Astrocyte (in vitro differentiated cells and primary cell): Measurements from ENCODE around the gene MAN1A1. TPM values are rescaled to one million over a fixed set of nuclear protein-coding genes. Genes with fewer than 3 reads are reported as not detected.

Experiments used
- DNase-seq: peaks from one replicate; pipeline ENCODE4 v3.0.0-alpha.2; 2010; ENCODE audit warnings: low read depth
- FAIRE-seq: peaks from 2 replicates; lab custom pipeline; 2011; peaks lifted over from hg19 to GRCh38; lab: Jason Lieb, UNC
- H2AFZ ChIP-seq: 2 replicates; pipeline ENCODE4 v1.6.0; 2012; ENCODE audit warnings: low read depth, low read length, inconsistent platforms
- H3K27ac ChIP-seq: 2 replicates; pipeline ENCODE4 v1.5.1; 2011; ENCODE audit warnings: low read depth, low read length, inconsistent platforms
- H3K27me3 ChIP-seq: 2 replicates; pipeline ENCODE4 v1.6.0; 2011; ENCODE audit warnings: low read length, inconsistent platforms; ENCODE audit not compliant: insufficient read depth
- H3K36me3 ChIP-seq: 2 replicates; pipeline ENCODE4 v1.5.1; 2011; ENCODE audit warnings: low read length, inconsistent platforms; ENCODE audit not compliant: insufficient read depth
- H3K4me1 ChIP-seq: 2 replicates; pipeline ENCODE4 v1.5.1; 2011; ENCODE audit warnings: low read length, inconsistent platforms; ENCODE audit not compliant: insufficient read depth
- H3K4me2 ChIP-seq: 2 replicates; pipeline ENCODE4 v1.6.0; 2012; ENCODE audit warnings: low read length, inconsistent platforms
- H3K4me3 ChIP-seq: 2 replicates; pipeline ENCODE4 v1.5.1; 2011; ENCODE audit warnings: low read depth, mild to moderate bottlenecking, low read length, inconsistent platforms; ENCODE audit not compliant: insufficient read depth
- H3K79me2 ChIP-seq: 2 replicates; pipeline ENCODE4 v1.6.0; 2012; ENCODE audit warnings: mild to moderate bottlenecking, low read length, inconsistent platforms; ENCODE audit not compliant: insufficient read depth
- H3K9ac ChIP-seq: 2 replicates; pipeline ENCODE4 v1.6.0; 2012; ENCODE audit warnings: mild to moderate bottlenecking, low read length, inconsistent platforms
- H3K9me3 ChIP-seq: 2 replicates; pipeline ENCODE4 v1.5.1; 2012; ENCODE audit warnings: low read depth, mild to moderate bottlenecking, low read length, inconsistent platforms; ENCODE audit not compliant: insufficient read depth
- H4K20me1 ChIP-seq: 2 replicates; pipeline ENCODE4 v1.6.0; 2012; ENCODE audit warnings: low read length, inconsistent platforms; ENCODE audit not compliant: insufficient read depth
- H3K27ac Mint-ChIP-seq: one replicate; pipeline ENCODE4 v1.8.0; 2021; ENCODE audit warnings: mild to moderate bottlenecking, mixed read lengths; ENCODE audit not compliant: unreplicated experiment
- H3K27me3 Mint-ChIP-seq: one replicate; pipeline ENCODE4 v1.8.0; 2021; ENCODE audit warnings: low read depth, mixed read lengths; ENCODE audit not compliant: unreplicated experiment
- H3K36me3 Mint-ChIP-seq: one replicate; pipeline ENCODE4 v1.8.0; 2021; ENCODE audit warnings: low read depth, mixed read lengths; ENCODE audit not compliant: unreplicated experiment
- H3K4me1 Mint-ChIP-seq: one replicate; pipeline ENCODE4 v1.8.0; 2021; ENCODE audit warnings: low read depth, mixed read lengths; ENCODE audit not compliant: unreplicated experiment
- H3K4me3 Mint-ChIP-seq: one replicate; pipeline ENCODE4 v1.8.0; 2021; ENCODE audit warnings: mild to moderate bottlenecking, moderate library complexity, mixed read lengths; ENCODE audit not compliant: unreplicated experiment
- H3K9me3 Mint-ChIP-seq: one replicate; pipeline ENCODE4 v1.8.0; 2021; ENCODE audit warnings: mild to moderate bottlenecking, mixed read lengths; ENCODE audit not compliant: unreplicated experiment
- EZH2 ChIP-seq: IDR thresholded peaks from 2 replicates; pipeline ENCODE4 v1.6.1; 2012; ENCODE audit warnings: mild to moderate bottlenecking, low read length, inconsistent platforms; ENCODE audit not compliant: insufficient read depth
- total RNA-seq: library from RNA; stranded (reverse); gene quantifications from 2 replicates; pipeline ENCODE4 v1.2.1, GENCODE V29; 2021
- TF ChIP-seq, protein P1 (sequence below): IDR thresholded peaks from 2 replicates; pipeline ENCODE4 v1.5.1; 2011; ENCODE audit warnings: low read depth, mild to moderate bottlenecking, inconsistent platforms, low read length, moderate library complexity; ENCODE audit not compliant: insufficient read depth

MAN1A1 gene
- total RNA-seq, 1 donor from 2014 or later, result 11.7 TPM

DNA sequence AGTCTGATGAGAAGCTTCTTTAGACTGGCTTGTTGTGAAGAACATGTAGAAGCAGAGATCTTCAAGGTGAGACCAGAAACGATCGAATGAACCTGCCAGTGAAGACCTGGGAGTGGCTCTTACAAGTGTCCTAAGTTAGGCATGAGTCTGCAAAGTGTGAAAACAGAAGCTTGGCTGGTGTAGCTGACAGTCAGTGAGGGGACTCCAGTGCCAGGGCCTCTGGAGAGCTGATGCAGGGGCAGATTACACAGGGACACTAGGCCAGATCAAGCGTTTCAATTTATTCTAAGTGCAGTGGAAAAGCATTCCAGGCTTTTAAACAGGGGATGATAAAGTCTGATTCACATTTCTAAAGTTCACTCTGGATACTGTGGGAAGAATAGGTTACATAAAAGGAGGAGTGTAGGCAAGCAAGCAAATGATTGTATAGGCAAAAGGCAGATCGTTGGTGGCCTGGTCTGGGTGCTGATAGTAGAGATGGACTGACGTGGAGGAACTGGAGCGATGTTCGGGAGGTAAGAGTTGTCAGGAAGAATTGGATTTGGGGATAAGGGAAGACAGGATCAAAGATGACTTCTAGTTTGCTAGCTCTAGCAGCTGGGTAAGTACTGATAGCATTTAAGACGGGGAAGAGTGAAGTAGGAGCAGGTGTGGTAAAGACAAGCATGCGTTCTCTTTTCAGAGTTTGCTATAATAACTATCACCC, 133.5 kb downstream of the MAN1A1 start:
- Histone ChIP-seq H3K4me3 (no peak overlapping the region), H4K20me1 (no peaks in the 10 kb centered on the region), H3K27ac (no peak overlapping the region), H3K79me2 (no peaks in the 10 kb centered on the region), H3K36me3 (no peaks in the 10 kb centered on the region), H3K27me3 (no peaks in the 10 kb centered on the region), H3K4me2 (no peak overlapping the region), H3K9ac (no peak overlapping the region), H3K4me1 (no peaks in the 10 kb centered on the region), H2AFZ (no peak overlapping the region), H3K9me3 (no peaks in the 10 kb centered on the region)
- TF ChIP-seq EZH2, result no peak
- TF ChIP-seq, protein P1, sequence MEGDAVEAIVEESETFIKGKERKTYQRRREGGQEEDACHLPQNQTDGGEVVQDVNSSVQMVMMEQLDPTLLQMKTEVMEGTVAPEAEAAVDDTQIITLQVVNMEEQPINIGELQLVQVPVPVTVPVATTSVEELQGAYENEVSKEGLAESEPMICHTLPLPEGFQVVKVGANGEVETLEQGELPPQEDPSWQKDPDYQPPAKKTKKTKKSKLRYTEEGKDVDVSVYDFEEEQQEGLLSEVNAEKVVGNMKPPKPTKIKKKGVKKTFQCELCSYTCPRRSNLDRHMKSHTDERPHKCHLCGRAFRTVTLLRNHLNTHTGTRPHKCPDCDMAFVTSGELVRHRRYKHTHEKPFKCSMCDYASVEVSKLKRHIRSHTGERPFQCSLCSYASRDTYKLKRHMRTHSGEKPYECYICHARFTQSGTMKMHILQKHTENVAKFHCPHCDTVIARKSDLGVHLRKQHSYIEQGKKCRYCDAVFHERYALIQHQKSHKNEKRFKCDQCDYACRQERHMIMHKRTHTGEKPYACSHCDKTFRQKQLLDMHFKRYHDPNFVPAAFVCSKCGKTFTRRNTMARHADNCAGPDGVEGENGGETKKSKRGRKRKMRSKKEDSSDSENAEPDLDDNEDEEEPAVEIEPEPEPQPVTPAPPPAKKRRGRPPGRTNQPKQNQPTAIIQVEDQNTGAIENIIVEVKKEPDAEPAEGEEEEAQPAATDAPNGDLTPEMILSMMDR, result no peak
- FAIRE-seq, result no peak
- H3K4me3 Mint-ChIP-seq, result no peak overlapping the region
- peaks cover 2% of the 10 kb centered on the region for H3K4me1 Mint-ChIP-seq
- no peaks in the 10 kb centered on the region for H3K9me3 Mint-ChIP-seq
- DNase-seq, result no peak
- H3K27me3 Mint-ChIP-seq, result no peaks in the 10 kb centered on the region
- H3K27ac Mint-ChIP-seq, result no peak overlapping the region
- no peaks in the 10 kb centered on the region for H3K36me3 Mint-ChIP-seq

DNA sequence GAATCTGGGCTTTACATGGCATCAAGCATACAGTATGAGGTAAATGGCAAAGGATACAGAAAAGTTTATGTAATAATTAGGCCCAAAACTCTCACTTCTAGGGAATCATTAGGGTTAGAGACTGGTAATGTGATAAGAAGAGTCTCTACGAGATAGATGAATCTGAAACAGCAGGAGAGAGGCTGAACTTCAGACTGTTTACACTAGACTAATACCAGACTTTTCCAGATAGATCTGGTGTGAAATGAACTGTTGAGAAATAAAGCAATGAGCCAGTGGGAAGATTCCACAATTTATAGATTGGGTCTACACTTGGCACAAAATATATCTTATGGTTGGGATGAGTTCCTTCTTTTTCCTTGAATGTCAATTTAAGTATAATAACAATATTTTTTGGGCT, 134.3 kb downstream of the MAN1A1 start:
- Mint-ChIP-seq H3K4me1 (peaks cover 2% of the 10 kb centered on the region), H3K9me3 (no peaks in the 10 kb centered on the region), H3K27ac (no peak overlapping the region), H3K4me3 (no peak overlapping the region), H3K27me3 (no peaks in the 10 kb centered on the region), H3K36me3 (no peaks in the 10 kb centered on the region)
- no peak overlapping the region for H2AFZ ChIP-seq
- H3K4me3 ChIP-seq, result no peak overlapping the region
- no peaks in the 10 kb centered on the region for H3K4me1 ChIP-seq
- FAIRE-seq, result no peak
- H3K27ac ChIP-seq, result no peak overlapping the region
- no peak for DNase-seq
- H3K27me3 ChIP-seq, result no peaks in the 10 kb centered on the region
- TF ChIP-seq, protein P1, result no peak
- no peak for TF ChIP-seq EZH2
- H3K36me3 ChIP-seq, result no peaks in the 10 kb centered on the region
- H3K9ac ChIP-seq, result no peak overlapping the region
- H3K4me2 ChIP-seq, result no peak overlapping the region
- no peaks in the 10 kb centered on the region for H3K79me2 ChIP-seq
- no peaks in the 10 kb centered on the region for H3K9me3 ChIP-seq
- H4K20me1 ChIP-seq, result no peaks in the 10 kb centered on the region

DNA sequence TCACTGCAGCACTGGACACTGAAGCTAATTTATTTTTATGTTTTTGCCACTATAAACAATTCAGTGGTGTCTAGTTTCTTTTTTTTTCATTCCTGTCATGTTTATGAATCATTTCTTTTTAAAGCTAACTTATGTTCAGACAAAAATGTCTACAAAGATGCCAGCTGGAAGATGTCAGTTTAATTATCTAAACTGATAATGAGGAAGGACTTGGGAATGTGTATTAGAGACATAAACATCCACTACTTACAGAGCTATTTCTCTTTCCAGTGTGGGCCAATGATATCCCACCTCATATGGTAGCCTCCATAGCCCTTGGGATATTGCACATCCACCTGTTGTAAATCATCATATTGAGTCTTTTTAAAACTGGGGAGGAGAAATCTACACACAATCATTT, 139.0 kb downstream of the MAN1A1 start:
- H3K27ac Mint-ChIP-seq, result no peak overlapping the region
- H3K4me2 ChIP-seq, result no peak overlapping the region

More for the DNA sequence above, 139.0 kb downstream of the MAN1A1 start:
- DNase-seq (no peak), FAIRE-seq (no peak)
- no peak overlapping the region for H3K27ac ChIP-seq
- H3K79me2 ChIP-seq, result no peaks in the 10 kb centered on the region
- Mint-ChIP-seq H3K4me1 (no peaks in the 10 kb centered on the region), H3K27me3 (no peaks in the 10 kb centered on the region), H3K4me3 (no peak overlapping the region), H3K36me3 (peaks cover 1% of the 10 kb centered on the region), H3K9me3 (peaks cover 1% of the 10 kb centered on the region)
- H3K27me3 ChIP-seq, result no peaks in the 10 kb centered on the region
- no peaks in the 10 kb centered on the region for H4K20me1 ChIP-seq
- no peak overlapping the region for H2AFZ ChIP-seq
- no peak overlapping the region for H3K4me3 ChIP-seq
- H3K9ac ChIP-seq, result no peak overlapping the region
- no peaks in the 10 kb centered on the region for H3K4me1 ChIP-seq
- no peaks in the 10 kb centered on the region for H3K9me3 ChIP-seq
- H3K36me3 ChIP-seq, result no peaks in the 10 kb centered on the region
- TF ChIP-seq EZH2, result no peak
- TF ChIP-seq, protein P1, result no peak
